K562 (cell line): ENCODE data around the gene IQGAP3. TPM values are rescaled to one million over a fixed set of nuclear protein-coding genes. Genes with fewer than 3 reads are reported as not detected.

Experiments
- CBFA2T3 ChIP-seq: fragments of 450-650 bp; IDR thresholded peaks from 2 replicates; pipeline ENCODE4 v1.6.1; 2017
- CREB1 ChIP-seq, 2 experiments: sonication (generic) in 1 of 2; formaldehyde crosslinking in 1 of 2; IDR thresholded peaks; 2 replicates each; pipeline versions ENCODE4 v1.6.1 to v1.8.0; 2012 to 2022; ENCODE audit warnings: inconsistent platforms in 1 of 2, mild to moderate bottlenecking in 1 of 2, missing genetic modification reagents in 1 of 2, moderate library complexity in 1 of 2
- SIRT6 ChIP-seq: IDR thresholded peaks from one replicate; pipeline ENCODE4 v1.6.1; 2012; ENCODE audit warnings: low read depth, mild to moderate bottlenecking, control low read depth, inconsistent platforms, low read length, moderate library complexity
- SMAD4 ChIP-seq: fragments of 250-450 bp; sonication (Bioruptor Pico); conservative IDR thresholded peaks from 2 replicates; pipeline ENCODE4 v1.8.0; 2021; ENCODE audit warnings: inconsistent platforms, mild to moderate bottlenecking, moderate library complexity
- SP2 ChIP-seq: IDR thresholded peaks from 2 replicates; pipeline ENCODE4 v1.6.1; 2011; ENCODE audit warnings: mild to moderate bottlenecking, low read depth, low read length, moderate library complexity; ENCODE audit not compliant: poor library complexity, severe bottlenecking; ENCODE audit errors: extremely low read depth
- TAF9B ChIP-seq: fragments of 450-650 bp; IDR thresholded peaks from 2 replicates; pipeline ENCODE4 v1.6.1; 2018; ENCODE audit warnings: mild to moderate bottlenecking; ENCODE audit not compliant: partially characterized antibody
- TARDBP ChIP-seq: fragments of 450-650 bp; IDR thresholded peaks from 2 replicates; pipeline ENCODE4 v1.6.1; 2016
- polyA plus RNA-seq, 8 experiments: library from polyadenylated mRNA; depleted of rRNA in 4 of 8; stranded (reverse) in 5 of 8; unstranded in 3 of 8; fragments of >200 nt; fragmentation: Nextera tagmentation in 2 of 8; fragmentation: Illumina TruSeq in 1 of 8; extraction: Ambion mirVana in 2 of 8; extraction: Trizol in 1 of 8; gene quantifications; 2 replicates each; pipeline versions ENCODE4 v1.2.1 to v1.2.3, GENCODE V29; 2011 to 2014; ENCODE audit warnings: inconsistent platforms in 1 of 8, missing spikeins in 1 of 8
- total RNA-seq, 7 experiments: library from RNA; depleted of rRNA in 6 of 7; stranded (reverse); fragments of >200 nt in 6 of 7; fragmentation: Illumina TruSeq in 2 of 7; extraction: Trizol in 2 of 7; gene quantifications; 2 replicates each; pipeline versions ENCODE4 v1.2.1 to v1.2.3, GENCODE V29; 2011 to 2021; ENCODE audit warnings: low replicate concordance in 1 of 7
- TF ChIP-seq, protein P1 (sequence below): sonication (generic); formaldehyde crosslinking; IDR thresholded peaks from 2 replicates; pipeline ENCODE4 v1.8.0; 2022; ENCODE audit warnings: mild to moderate bottlenecking, missing genetic modification reagents, borderline replicate concordance
- TF ChIP-seq, protein P2 (sequence below): sonication (generic); formaldehyde crosslinking; IDR thresholded peaks from 2 replicates; pipeline ENCODE4 v1.8.0; 2023; ENCODE audit warnings: mild to moderate bottlenecking, missing genetic modification reagents
- TF ChIP-seq, protein P3 (sequence below): sonication (generic); formaldehyde crosslinking; IDR thresholded peaks from 2 replicates; pipeline ENCODE4 v1.8.1; 2023; ENCODE audit warnings: mild to moderate bottlenecking, missing genetic modification reagents
- TF ChIP-seq, protein P4 (sequence below): fragments of 250-450 bp; sonication (Bioruptor Pico); IDR thresholded peaks from 2 replicates; pipeline ENCODE4 v1.9.0; 2021; ENCODE audit warnings: mild to moderate bottlenecking
- TF ChIP-seq, protein P5 (sequence below): fragments of 250-450 bp; sonication (Bioruptor Pico); IDR thresholded peaks from 2 replicates; pipeline ENCODE4 v1.4.0; 2020
- TF ChIP-seq, protein P6 (sequence below), 2 experiments: IDR thresholded peaks; 2 replicates each; pipeline ENCODE4 v1.6.1; 2012; ENCODE audit warnings: improper control_type of control experiment in 2 of 2, low read depth in 2 of 2, low read length in 2 of 2, borderline replicate concordance in 1 of 2

Gene IQGAP3
- total and polyA plus RNA-seq, 9 of the 15 experiments (the other 6 are each of a cell fraction or from before 2014, with no cell fraction given) = 1.4 to 16.6 (median 11.9) TPM

DNA sequence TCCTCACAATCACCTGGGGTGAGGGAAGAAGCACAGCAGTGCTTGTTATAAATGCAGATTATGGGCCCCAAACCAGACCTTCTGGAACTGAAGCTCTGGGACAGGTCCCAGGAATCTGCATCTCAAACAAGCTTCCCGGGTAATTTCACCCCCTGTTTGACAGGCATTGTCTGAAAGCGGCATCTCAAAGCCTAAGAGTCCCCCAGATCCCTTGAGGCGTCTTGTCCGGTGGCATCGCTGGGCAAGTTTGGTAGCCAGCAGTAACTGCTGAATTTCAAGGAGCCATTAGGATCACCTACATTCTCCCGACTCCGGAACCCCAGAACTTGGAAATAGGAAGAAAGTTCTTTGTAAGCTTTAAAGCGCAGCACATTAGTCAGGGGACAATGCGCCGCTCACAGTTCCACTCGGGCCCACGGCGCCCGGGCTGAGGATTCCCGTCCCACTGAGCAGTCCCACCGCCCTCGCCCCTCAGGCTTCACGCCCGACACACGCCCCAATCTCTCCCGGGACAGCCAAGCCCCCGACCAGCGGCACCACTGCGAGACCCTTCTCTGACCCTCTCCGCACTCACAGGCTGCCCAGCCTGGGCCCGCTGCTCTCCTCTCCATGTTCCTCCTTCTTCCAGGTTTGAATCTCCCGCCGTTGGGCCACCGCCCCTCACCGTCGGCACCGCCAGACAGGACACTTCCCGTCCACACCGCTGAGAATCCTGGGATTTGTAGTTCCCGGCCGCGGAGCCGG lies at the start of gene IQGAP3 (continued):
- TF ChIP-seq, protein P1, sequence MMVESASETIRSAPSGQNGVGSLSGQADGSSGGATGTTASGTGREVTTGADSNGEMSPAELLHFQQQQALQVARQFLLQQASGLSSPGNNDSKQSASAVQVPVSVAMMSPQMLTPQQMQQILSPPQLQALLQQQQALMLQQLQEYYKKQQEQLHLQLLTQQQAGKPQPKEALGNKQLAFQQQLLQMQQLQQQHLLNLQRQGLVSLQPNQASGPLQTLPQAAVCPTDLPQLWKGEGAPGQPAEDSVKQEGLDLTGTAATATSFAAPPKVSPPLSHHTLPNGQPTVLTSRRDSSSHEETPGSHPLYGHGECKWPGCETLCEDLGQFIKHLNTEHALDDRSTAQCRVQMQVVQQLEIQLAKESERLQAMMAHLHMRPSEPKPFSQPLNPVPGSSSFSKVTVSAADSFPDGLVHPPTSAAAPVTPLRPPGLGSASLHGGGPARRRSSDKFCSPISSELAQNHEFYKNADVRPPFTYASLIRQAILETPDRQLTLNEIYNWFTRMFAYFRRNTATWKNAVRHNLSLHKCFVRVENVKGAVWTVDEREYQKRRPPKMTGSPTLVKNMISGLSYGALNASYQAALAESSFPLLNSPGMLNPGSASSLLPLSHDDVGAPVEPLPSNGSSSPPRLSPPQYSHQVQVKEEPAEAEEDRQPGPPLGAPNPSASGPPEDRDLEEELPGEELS (CRISPR knock-in tag) = no peak
- TF ChIP-seq SIRT6 = no peak
- no peak for TF ChIP-seq TARDBP
- no peak for TF ChIP-seq TAF9B
- TF ChIP-seq, protein P2, sequence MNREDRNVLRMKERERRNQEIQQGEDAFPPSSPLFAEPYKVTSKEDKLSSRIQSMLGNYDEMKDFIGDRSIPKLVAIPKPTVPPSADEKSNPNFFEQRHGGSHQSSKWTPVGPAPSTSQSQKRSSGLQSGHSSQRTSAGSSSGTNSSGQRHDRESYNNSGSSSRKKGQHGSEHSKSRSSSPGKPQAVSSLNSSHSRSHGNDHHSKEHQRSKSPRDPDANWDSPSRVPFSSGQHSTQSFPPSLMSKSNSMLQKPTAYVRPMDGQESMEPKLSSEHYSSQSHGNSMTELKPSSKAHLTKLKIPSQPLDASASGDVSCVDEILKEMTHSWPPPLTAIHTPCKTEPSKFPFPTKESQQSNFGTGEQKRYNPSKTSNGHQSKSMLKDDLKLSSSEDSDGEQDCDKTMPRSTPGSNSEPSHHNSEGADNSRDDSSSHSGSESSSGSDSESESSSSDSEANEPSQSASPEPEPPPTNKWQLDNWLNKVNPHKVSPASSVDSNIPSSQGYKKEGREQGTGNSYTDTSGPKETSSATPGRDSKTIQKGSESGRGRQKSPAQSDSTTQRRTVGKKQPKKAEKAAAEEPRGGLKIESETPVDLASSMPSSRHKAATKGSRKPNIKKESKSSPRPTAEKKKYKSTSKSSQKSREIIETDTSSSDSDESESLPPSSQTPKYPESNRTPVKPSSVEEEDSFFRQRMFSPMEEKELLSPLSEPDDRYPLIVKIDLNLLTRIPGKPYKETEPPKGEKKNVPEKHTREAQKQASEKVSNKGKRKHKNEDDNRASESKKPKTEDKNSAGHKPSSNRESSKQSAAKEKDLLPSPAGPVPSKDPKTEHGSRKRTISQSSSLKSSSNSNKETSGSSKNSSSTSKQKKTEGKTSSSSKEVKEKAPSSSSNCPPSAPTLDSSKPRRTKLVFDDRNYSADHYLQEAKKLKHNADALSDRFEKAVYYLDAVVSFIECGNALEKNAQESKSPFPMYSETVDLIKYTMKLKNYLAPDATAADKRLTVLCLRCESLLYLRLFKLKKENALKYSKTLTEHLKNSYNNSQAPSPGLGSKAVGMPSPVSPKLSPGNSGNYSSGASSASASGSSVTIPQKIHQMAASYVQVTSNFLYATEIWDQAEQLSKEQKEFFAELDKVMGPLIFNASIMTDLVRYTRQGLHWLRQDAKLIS (CRISPR knock-in tag) = no peak
- TF ChIP-seq, protein P3, sequence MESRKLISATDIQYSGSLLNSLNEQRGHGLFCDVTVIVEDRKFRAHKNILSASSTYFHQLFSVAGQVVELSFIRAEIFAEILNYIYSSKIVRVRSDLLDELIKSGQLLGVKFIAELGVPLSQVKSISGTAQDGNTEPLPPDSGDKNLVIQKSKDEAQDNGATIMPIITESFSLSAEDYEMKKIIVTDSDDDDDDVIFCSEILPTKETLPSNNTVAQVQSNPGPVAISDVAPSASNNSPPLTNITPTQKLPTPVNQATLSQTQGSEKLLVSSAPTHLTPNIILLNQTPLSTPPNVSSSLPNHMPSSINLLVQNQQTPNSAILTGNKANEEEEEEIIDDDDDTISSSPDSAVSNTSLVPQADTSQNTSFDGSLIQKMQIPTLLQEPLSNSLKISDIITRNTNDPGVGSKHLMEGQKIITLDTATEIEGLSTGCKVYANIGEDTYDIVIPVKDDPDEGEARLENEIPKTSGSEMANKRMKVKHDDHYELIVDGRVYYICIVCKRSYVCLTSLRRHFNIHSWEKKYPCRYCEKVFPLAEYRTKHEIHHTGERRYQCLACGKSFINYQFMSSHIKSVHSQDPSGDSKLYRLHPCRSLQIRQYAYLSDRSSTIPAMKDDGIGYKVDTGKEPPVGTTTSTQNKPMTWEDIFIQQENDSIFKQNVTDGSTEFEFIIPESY (CRISPR knock-in tag) = no peak
- TF ChIP-seq, protein P4, sequence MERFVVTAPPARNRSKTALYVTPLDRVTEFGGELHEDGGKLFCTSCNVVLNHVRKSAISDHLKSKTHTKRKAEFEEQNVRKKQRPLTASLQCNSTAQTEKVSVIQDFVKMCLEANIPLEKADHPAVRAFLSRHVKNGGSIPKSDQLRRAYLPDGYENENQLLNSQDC (CRISPR knock-in tag) = no peak
- TF ChIP-seq, protein P5, sequence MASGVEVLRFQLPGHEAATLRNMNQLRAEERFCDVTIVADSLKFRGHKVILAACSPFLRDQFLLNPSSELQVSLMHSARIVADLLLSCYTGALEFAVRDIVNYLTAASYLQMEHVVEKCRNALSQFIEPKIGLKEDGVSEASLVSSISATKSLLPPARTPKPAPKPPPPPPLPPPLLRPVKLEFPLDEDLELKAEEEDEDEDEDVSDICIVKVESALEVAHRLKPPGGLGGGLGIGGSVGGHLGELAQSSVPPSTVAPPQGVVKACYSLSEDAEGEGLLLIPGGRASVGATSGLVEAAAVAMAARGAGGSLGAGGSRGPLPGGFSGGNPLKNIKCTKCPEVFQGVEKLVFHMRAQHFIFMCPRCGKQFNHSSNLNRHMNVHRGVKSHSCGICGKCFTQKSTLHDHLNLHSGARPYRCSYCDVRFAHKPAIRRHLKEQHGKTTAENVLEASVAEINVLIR = no peak; the same call in 1 of the 2 replicates
- no peak for TF ChIP-seq SP2
- peak; percentile 73 for TF ChIP-seq CREB1 (IDR thresholded peaks at IDR 0.05)
- TF ChIP-seq CREB1 (CRISPR knock-in tag; IDR thresholded peaks at IDR 0.05) = peak; percentile 81
- TF ChIP-seq, protein P6, sequence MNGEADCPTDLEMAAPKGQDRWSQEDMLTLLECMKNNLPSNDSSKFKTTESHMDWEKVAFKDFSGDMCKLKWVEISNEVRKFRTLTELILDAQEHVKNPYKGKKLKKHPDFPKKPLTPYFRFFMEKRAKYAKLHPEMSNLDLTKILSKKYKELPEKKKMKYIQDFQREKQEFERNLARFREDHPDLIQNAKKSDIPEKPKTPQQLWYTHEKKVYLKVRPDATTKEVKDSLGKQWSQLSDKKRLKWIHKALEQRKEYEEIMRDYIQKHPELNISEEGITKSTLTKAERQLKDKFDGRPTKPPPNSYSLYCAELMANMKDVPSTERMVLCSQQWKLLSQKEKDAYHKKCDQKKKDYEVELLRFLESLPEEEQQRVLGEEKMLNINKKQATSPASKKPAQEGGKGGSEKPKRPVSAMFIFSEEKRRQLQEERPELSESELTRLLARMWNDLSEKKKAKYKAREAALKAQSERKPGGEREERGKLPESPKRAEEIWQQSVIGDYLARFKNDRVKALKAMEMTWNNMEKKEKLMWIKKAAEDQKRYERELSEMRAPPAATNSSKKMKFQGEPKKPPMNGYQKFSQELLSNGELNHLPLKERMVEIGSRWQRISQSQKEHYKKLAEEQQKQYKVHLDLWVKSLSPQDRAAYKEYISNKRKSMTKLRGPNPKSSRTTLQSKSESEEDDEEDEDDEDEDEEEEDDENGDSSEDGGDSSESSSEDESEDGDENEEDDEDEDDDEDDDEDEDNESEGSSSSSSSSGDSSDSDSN (IDR thresholded peaks at IDR 0.05; ENCODE audit: borderline replicate concordance in 1 of 2, low read depth in 2 of 2, low read length in 2 of 2) = no peak
- TF ChIP-seq CBFA2T3 = no peak
- TF ChIP-seq SMAD4 = peak; percentile 44; the same call in 1 of the 2 replicates
